Naive B cell (primary cell): Measurements from ENCODE around the gene KRTAP5-8. TPM values are rescaled to one million over a fixed set of nuclear protein-coding genes. Genes with fewer than 3 reads are reported as not detected.

Experiments
- polyA plus RNA-seq, 6 donors: library from polyadenylated mRNA; unstranded; fragments of 300-500 nt; fragmentation: Illumina TruSeq; gene quantifications; one replicate each; pipeline ENCODE4 v1.2.3, GENCODE V29; 2021; ENCODE audit warnings: low read depth in 6 of 6

KRTAP5-8 gene
- polyA plus RNA-seq, 6 donors from 2014 or later = not detected

Other genes starting within 250 kb of the KRTAP5-8 start
- 10 to 100 TPM; 10.2 to 19.0 (median 15.3) TPM for gene DHCR7, start 89.6 kb upstream of the KRTAP5-8 start, polyA plus RNA-seq
- gene NADSYN1, start 84.8 kb upstream of the KRTAP5-8 start, polyA plus RNA-seq = 10 to 100 TPM; 22.2 to 41.6 (median 32.1) TPM
- not detected for gene KRTAP5-7, start 10.8 kb upstream of the KRTAP5-8 start, polyA plus RNA-seq
- gene KRTAP5-9, start 10.4 kb downstream of the KRTAP5-8 start, polyA plus RNA-seq = under 1 TPM in 1 of 6 donors, not detected in 5; 0.27 TPM
- gene KRTAP5-10, start 27.5 kb downstream of the KRTAP5-8 start, polyA plus RNA-seq = not detected
- gene KRTAP5-11, start 44.9 kb downstream of the KRTAP5-8 start, polyA plus RNA-seq = not detected